CD14-positive monocyte (primary cell): Measurements from ENCODE around the gene ATF6. TPM values are rescaled to one million over a fixed set of nuclear protein-coding genes. Genes with fewer than 3 reads are reported as not detected.

Experiments
- DNase-seq, 3 donors: peaks; one replicate each; pipeline ENCODE4 v3.0.0-alpha.2; 2011 to 2022
- H2AFZ ChIP-seq: 2 replicates; pipeline ENCODE4 v1.6.0; 2012; ENCODE audit warnings: mild to moderate bottlenecking, low read depth, low read length, inconsistent platforms; ENCODE audit not compliant: insufficient read depth, poor library complexity, severe bottlenecking
- H3K27ac ChIP-seq, 2 donors: 1 replicate in 1 of 2; 2 replicates in 1 of 2; pipeline ENCODE4 v1.5.1; 2012 to 2013; ENCODE audit warnings: low read length in 2 of 2, control low read depth in 1 of 2, inconsistent platforms in 1 of 2, low read depth in 1 of 2, mild to moderate bottlenecking in 1 of 2
- H3K27me3 ChIP-seq, 2 donors: one replicate each; pipeline versions ENCODE4 v1.6.0 to v1.6.1; 2011 to 2013; ENCODE audit warnings: low read length in 2 of 2; ENCODE audit not compliant: control insufficient read depth in 2 of 2, insufficient read depth in 2 of 2
- H3K36me3 ChIP-seq, 2 donors: replicated peaks in 1 of 2; 1 replicate in 1 of 2; 2 replicates in 1 of 2; pipeline versions ENCODE4 v1.5.1 to v1.6.1; 2012 to 2013; ENCODE audit warnings: low read length in 2 of 2, control low read depth in 1 of 2, inconsistent platforms in 1 of 2, mild to moderate bottlenecking in 1 of 2; ENCODE audit not compliant: insufficient read depth in 2 of 2, control insufficient read depth in 1 of 2
- H3K4me1 ChIP-seq, 2 donors: 1 replicate in 1 of 2; 2 replicates in 1 of 2; pipeline versions ENCODE4 v1.5.1 to v1.6.1; 2012 to 2013; ENCODE audit warnings: low read length in 2 of 2, control low read depth in 1 of 2, inconsistent platforms in 1 of 2, mild to moderate bottlenecking in 1 of 2, moderate library complexity in 1 of 2; ENCODE audit not compliant: insufficient read depth in 2 of 2, control insufficient read depth in 1 of 2
- H3K4me2 ChIP-seq: replicated peaks from 2 replicates; pipeline ENCODE3; 2012; ENCODE audit warnings: low read length, moderate library complexity, mild to moderate bottlenecking; ENCODE audit not compliant: poor library complexity, severe bottlenecking; ENCODE audit errors: extremely low read depth
- H3K4me3 ChIP-seq, 3 experiments: fragments of 200-600 bp in 1 of 3; sonication (generic) in 1 of 3; replicated peaks in 1 of 3; 1 replicate in 2 of 3; 2 replicates in 1 of 3; pipeline ENCODE4 v1.5.1; 2011 to 2013; ENCODE audit warnings: low read length in 3 of 3, mild to moderate bottlenecking in 3 of 3, control low read depth in 2 of 3, low read depth in 2 of 3, inconsistent platforms in 1 of 3, moderate library complexity in 1 of 3
- H3K79me2 ChIP-seq: 2 replicates; pipeline ENCODE4 v1.6.0; 2012; ENCODE audit warnings: mild to moderate bottlenecking, control low read depth, inconsistent platforms, low read length, moderate library complexity; ENCODE audit not compliant: insufficient read depth
- H3K9ac ChIP-seq: 2 replicates; pipeline ENCODE4 v1.6.0; 2017; ENCODE audit warnings: low read length, mild to moderate bottlenecking; ENCODE audit not compliant: insufficient read depth, poor library complexity, severe bottlenecking
- H3K9me3 ChIP-seq, 2 donors: replicated peaks in 1 of 2; 1 replicate in 1 of 2; 2 replicates in 1 of 2; pipeline versions ENCODE4 v1.5.1 to v1.6.1; 2012 to 2013; ENCODE audit warnings: low read length in 2 of 2, control low read depth in 1 of 2; ENCODE audit not compliant: control insufficient read depth in 1 of 2, insufficient read depth in 1 of 2
- H4K20me1 ChIP-seq: 2 replicates; pipeline ENCODE4 v1.6.0; 2012; ENCODE audit warnings: mild to moderate bottlenecking, low read length, control low read depth, moderate library complexity; ENCODE audit not compliant: insufficient read depth
- H3K27ac Mint-ChIP-seq, 7 donors: one replicate each; pipeline ENCODE4 v1.8.0; 2020; ENCODE audit warnings: mild to moderate bottlenecking in 7 of 7, mixed read lengths in 7 of 7, moderate library complexity in 6 of 7, inconsistent platforms in 2 of 7
- H3K27me3 Mint-ChIP-seq, 3 donors: one replicate each; pipeline ENCODE4 v1.8.0; 2021 to 2022; ENCODE audit warnings: low read depth in 3 of 3, mild to moderate bottlenecking in 3 of 3, mixed read lengths in 3 of 3, moderate library complexity in 3 of 3, inconsistent platforms in 1 of 3
- H3K36me3 Mint-ChIP-seq, 2 donors: one replicate each; pipeline ENCODE4 v1.8.0; 2020; ENCODE audit warnings: mixed read lengths in 2 of 2, inconsistent platforms in 1 of 2, mild to moderate bottlenecking in 1 of 2
- H3K4me1 Mint-ChIP-seq: one replicate; pipeline ENCODE4 v1.8.0; 2020; ENCODE audit warnings: mild to moderate bottlenecking, mixed read lengths
- H3K4me3 Mint-ChIP-seq, 2 donors: one replicate each; pipeline ENCODE4 v1.8.0; 2020; ENCODE audit warnings: mild to moderate bottlenecking in 2 of 2, mixed read lengths in 2 of 2, moderate library complexity in 1 of 2
- H3K9me3 Mint-ChIP-seq, 7 donors: one replicate each; pipeline ENCODE4 v1.8.0; 2020 to 2022; ENCODE audit warnings: mixed read lengths in 7 of 7, mild to moderate bottlenecking in 6 of 7, moderate library complexity in 6 of 7, inconsistent platforms in 2 of 7
- WGBS: methylation state at CpG from one replicate; pipeline ENCODE4 v1.1.5; 2013; ENCODE audit warnings: missing lambda C conversion rate; ENCODE audit not compliant: insufficient coverage; 5-methylcytosine and 5-hydroxymethylcytosine counted together
- intact Hi-C, 2 donors: fragments of 100-400 bp; cut with micrococcal nuclease; formaldehyde crosslinking; loops; one replicate each; pipeline versions ENCODE4 v1.15.0 to v1.15.1; 2023
- polyA plus RNA-seq, 3 donors: library from polyadenylated mRNA; depleted of rRNA in 1 of 3; unstranded in 2 of 3; stranded (reverse) in 1 of 3; fragments of 300-500 nt in 2 of 3; fragments of >200 nt in 1 of 3; fragmentation: Illumina TruSeq in 2 of 3; gene quantifications; 1 replicate in 2 of 3; 2 replicates in 1 of 3; pipeline ENCODE4 v1.2.3, GENCODE V29; 2012 to 2021
- TF ChIP-seq, protein P1 (sequence below): fragments of 200-600 bp; IDR thresholded peaks from one replicate; pipeline ENCODE4 v1.8.0; 2022; ENCODE audit warnings: antibody characterized with exemption, mild to moderate bottlenecking

Gene ATF6
- polyA plus RNA-seq, 3 donors, result 13.4 to 25.6 (median 22.2) TPM

GRCh38 chr1:161869291-161869690 is 103.2 kb downstream of the ATF6 start:
- H3K4me3 Mint-ChIP-seq, result no peak overlapping the region

GRCh38 chr1:161872506-161872905 is 106.4 kb downstream of the ATF6 start:
- Mint-ChIP-seq H3K9me3 (no peaks in the 10 kb centered on the region), H3K4me3 (no peak overlapping the region), H3K36me3 (peaks cover 46% of the 10 kb centered on the region in 2 donors), H3K27ac (no peak overlapping the region), H3K4me1 (no peaks in the 10 kb centered on the region), H3K27me3 (no peaks in the 10 kb centered on the region)
- Histone ChIP-seq H3K79me2 (no peaks in the 10 kb centered on the region), H3K9me3 (no peaks in the 10 kb centered on the region), H3K4me2 (no peak overlapping the region), H3K27me3 (no peaks in the 10 kb centered on the region), H3K36me3 (peaks cover 35 to 68% of the 10 kb centered on the region in 2 donors), H3K27ac (no peak overlapping the region), H3K9ac (no peak overlapping the region), H2AFZ (no peak overlapping the region), H3K4me3 (no peak overlapping the region), H4K20me1 (no peaks in the 10 kb centered on the region), H3K4me1 (no peaks in the 10 kb centered on the region)
- DNase-seq, result no peak
- WGBS, result no CpG with 5 or more reads among the region's 2 CpGs
- TF ChIP-seq, protein P1, sequence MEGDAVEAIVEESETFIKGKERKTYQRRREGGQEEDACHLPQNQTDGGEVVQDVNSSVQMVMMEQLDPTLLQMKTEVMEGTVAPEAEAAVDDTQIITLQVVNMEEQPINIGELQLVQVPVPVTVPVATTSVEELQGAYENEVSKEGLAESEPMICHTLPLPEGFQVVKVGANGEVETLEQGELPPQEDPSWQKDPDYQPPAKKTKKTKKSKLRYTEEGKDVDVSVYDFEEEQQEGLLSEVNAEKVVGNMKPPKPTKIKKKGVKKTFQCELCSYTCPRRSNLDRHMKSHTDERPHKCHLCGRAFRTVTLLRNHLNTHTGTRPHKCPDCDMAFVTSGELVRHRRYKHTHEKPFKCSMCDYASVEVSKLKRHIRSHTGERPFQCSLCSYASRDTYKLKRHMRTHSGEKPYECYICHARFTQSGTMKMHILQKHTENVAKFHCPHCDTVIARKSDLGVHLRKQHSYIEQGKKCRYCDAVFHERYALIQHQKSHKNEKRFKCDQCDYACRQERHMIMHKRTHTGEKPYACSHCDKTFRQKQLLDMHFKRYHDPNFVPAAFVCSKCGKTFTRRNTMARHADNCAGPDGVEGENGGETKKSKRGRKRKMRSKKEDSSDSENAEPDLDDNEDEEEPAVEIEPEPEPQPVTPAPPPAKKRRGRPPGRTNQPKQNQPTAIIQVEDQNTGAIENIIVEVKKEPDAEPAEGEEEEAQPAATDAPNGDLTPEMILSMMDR, result no peak
- intact Hi-C loops, result no loop called here

More at GRCh38 chr1:161869291-161869690, 103.2 kb downstream of the ATF6 start:
- Histone ChIP-seq H4K20me1 (no peaks in the 10 kb centered on the region), H3K27ac (no peak overlapping the region), H3K4me3 (no peak overlapping the region), H3K4me2 (no peak overlapping the region), H3K79me2 (no peaks in the 10 kb centered on the region), H3K36me3 (peaks cover 47 to 70% of the 10 kb centered on the region in 2 donors), H2AFZ (no peak overlapping the region), H3K4me1 (no peaks in the 10 kb centered on the region), H3K9ac (no peak overlapping the region), H3K27me3 (no peaks in the 10 kb centered on the region), H3K9me3 (no peaks in the 10 kb centered on the region)
- no peaks in the 10 kb centered on the region for H3K9me3 Mint-ChIP-seq
- no peaks in the 10 kb centered on the region for H3K27me3 Mint-ChIP-seq
- no peaks in the 10 kb centered on the region for H3K4me1 Mint-ChIP-seq
- TF ChIP-seq, protein P1, result no peak
- intact Hi-C loops, result no loop called here
- DNase-seq, result no peak
- peaks cover 64 to 66% of the 10 kb centered on the region in 2 donors for H3K36me3 Mint-ChIP-seq
- no peak overlapping the region for H3K27ac Mint-ChIP-seq
